Measurements from ENCODE around the gene HSF2.

DNA sequence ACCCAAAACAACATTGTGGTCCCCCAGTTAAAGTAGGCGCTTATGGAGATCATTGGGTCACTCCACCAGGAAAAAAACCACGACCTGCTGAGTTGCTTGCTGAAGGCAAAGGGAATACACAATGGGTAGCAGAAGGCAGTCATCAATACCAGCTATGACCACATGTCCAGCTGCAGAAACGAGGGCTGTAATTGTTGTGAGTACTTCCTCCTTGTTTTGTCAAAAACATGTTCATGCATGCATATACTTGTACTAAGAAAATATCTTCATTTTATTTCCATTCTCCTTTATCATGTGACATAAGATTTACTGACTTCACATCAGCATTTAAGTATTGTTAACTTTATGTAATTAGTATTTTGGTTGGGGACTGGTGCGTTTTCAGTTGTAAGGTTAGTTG is 55.2 kb downstream of the HSF2 start:
- TF ChIP-seq POLR2A (IDR thresholded peaks at IDR 0.05), result no peak
- TF ChIP-seq, protein P1, sequence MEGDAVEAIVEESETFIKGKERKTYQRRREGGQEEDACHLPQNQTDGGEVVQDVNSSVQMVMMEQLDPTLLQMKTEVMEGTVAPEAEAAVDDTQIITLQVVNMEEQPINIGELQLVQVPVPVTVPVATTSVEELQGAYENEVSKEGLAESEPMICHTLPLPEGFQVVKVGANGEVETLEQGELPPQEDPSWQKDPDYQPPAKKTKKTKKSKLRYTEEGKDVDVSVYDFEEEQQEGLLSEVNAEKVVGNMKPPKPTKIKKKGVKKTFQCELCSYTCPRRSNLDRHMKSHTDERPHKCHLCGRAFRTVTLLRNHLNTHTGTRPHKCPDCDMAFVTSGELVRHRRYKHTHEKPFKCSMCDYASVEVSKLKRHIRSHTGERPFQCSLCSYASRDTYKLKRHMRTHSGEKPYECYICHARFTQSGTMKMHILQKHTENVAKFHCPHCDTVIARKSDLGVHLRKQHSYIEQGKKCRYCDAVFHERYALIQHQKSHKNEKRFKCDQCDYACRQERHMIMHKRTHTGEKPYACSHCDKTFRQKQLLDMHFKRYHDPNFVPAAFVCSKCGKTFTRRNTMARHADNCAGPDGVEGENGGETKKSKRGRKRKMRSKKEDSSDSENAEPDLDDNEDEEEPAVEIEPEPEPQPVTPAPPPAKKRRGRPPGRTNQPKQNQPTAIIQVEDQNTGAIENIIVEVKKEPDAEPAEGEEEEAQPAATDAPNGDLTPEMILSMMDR (IDR thresholded peaks at IDR 0.05), result no peak
- TF ChIP-seq POLR2AphosphoS5 (IDR thresholded peaks at IDR 0.05; ENCODE audit: insufficient read depth in 1 of 2, low read depth in 1 of 2), result no peak

All from vagina (tissue), 2 donors.